Right ventricle myocardium inferior (tissue), 1 donor: ENCODE data around the gene APOBEC3F. TPM values are rescaled to one million over a fixed set of nuclear protein-coding genes. Genes with fewer than 3 reads are reported as not detected.

ENCODE experiments used
- total RNA-seq: library from RNA; stranded (reverse); fragmentation: NEBNext Ultra II Directional; extraction: Animal tissue kit (Norgen Biotek cat#: 25700); gene quantifications from one replicate; pipeline ENCODE4 v1.2.1, GENCODE V29; 2021
- donor health status: DM: no; HTN: yes; CAD: no; lungs with severe emphysema.

The APOBEC3F gene
- total RNA-seq, 1 donor from 2014 or later, result 6.7 TPM

Other genes starting within 250 kb of the APOBEC3F start
- 10.0 TPM for gene DNAL4, start 246.7 kb upstream of the APOBEC3F start, total RNA-seq
- gene NPTXR, start 196.8 kb upstream of the APOBEC3F start, total RNA-seq, result 19.7 TPM
- gene CBX6, start 168.6 kb upstream of the APOBEC3F start, total RNA-seq, result 39.3 TPM
- gene APOBEC3A, start 83.3 kb upstream of the APOBEC3F start, total RNA-seq, result 0.78 TPM
- 0.78 TPM for gene APOBEC3B, start 58.5 kb upstream of the APOBEC3F start, total RNA-seq
- 27.9 TPM for gene APOBEC3C, start 26.6 kb upstream of the APOBEC3F start, total RNA-seq
- 0.95 TPM for gene APOBEC3D, start 19.7 kb upstream of the APOBEC3F start, total RNA-seq
- gene APOBEC3G, start 36.4 kb downstream of the APOBEC3F start, total RNA-seq, result 3.3 TPM
- 0.32 TPM for gene APOBEC3H, start 56.4 kb downstream of the APOBEC3F start, total RNA-seq
- 66.0 TPM for gene CBX7, start 111.8 kb downstream of the APOBEC3F start, total RNA-seq
- 19.7 TPM for gene PDGFB, start 204.1 kb downstream of the APOBEC3F start, total RNA-seq